ENCODE data around the gene MYO7B. TPM values are rescaled to one million over a fixed set of nuclear protein-coding genes. Genes with fewer than 3 reads are reported as not detected.

MYO7B gene
- total RNA-seq, 2 donors from 2014 or later, result not detected

DNA sequence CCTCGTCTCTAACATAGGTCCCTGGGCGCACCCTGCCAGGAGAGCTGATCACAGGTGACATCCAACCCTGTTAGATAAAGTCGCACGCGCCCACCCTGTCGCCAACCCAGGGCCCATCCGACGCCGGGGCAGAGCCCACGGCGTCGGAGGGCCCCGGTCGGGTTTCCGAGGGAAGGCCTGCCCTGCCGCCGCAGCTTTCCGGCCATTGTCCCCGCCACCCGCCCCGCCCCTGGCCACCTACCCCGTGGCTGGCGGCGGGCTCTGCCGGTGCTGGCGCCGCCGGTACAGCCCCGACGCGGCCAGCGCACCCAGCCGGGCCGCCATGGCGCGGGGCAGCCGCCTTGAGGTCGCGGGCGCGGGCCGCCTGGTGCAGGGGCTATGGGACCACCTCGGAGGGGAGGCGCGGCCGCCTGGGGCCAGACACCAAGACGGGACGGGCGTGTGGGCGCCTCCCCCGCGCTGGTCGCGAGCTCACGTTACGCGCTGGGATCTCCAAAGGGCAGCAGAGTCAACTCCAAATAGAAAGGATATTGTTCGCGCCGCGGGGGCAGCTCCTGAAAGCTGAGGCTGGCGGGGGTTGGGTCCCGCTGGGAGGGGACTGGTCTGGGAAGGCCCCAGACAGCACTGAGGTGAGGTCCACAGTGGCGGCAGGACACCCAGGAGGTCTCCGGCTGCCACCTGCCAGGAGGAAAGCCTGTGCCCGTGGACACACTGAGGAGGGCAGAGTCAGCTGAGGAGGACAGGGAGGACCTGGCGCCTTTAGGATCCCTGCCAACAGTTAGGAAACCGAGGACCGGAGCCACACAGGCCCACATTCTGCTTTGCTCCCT is 128.8 kb downstream of the MYO7B start:
- Mint-ChIP-seq H3K9me3 (no peaks in the 10 kb centered on the region), H3K4me1 (ENCODE audit: low read depth in 2 of 2) (peaks cover 0 to 2% of the 10 kb centered on the region in 2 donors), H3K4me3 (no peak overlapping the region), H3K27me3 (peaks cover 37 to 39% of the 10 kb centered on the region in 2 donors), H3K36me3 (no peaks in the 10 kb centered on the region), H3K27ac (no peak overlapping the region)
- peak; percentile 56 for DNase-seq (ENCODE audit: low spot score)
- no peak for ATAC-seq

DNA sequence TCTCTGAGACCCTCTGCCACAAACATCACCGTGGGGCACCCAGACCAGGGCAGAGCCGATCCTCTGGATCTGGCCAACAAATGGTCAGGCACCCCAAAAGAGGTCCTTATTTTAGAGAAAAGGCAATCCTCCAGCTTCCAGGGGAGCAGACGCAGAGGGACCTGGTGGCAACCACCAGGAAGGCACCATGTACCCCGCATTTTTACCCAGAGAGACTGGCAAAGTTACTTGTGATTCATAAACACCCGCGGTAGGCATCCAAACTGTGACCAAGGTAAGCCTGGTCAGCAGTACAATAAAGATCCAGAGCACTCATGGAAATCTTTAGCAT is 129.4 kb downstream of the MYO7B start:
- ATAC-seq, result no peak
- no peak overlapping the region for H3K27ac Mint-ChIP-seq
- H3K36me3 Mint-ChIP-seq, result no peaks in the 10 kb centered on the region
- no peaks in the 10 kb centered on the region for H3K9me3 Mint-ChIP-seq
- peaks cover 0 to 2% of the 10 kb centered on the region in 2 donors for H3K4me1 Mint-ChIP-seq (ENCODE audit: low read depth in 2 of 2)
- peaks cover 39% of the 10 kb centered on the region in 2 donors for H3K27me3 Mint-ChIP-seq
- H3K4me3 Mint-ChIP-seq, result no peak overlapping the region
- peak; percentile 50 for DNase-seq (ENCODE audit: low spot score)

DNA sequence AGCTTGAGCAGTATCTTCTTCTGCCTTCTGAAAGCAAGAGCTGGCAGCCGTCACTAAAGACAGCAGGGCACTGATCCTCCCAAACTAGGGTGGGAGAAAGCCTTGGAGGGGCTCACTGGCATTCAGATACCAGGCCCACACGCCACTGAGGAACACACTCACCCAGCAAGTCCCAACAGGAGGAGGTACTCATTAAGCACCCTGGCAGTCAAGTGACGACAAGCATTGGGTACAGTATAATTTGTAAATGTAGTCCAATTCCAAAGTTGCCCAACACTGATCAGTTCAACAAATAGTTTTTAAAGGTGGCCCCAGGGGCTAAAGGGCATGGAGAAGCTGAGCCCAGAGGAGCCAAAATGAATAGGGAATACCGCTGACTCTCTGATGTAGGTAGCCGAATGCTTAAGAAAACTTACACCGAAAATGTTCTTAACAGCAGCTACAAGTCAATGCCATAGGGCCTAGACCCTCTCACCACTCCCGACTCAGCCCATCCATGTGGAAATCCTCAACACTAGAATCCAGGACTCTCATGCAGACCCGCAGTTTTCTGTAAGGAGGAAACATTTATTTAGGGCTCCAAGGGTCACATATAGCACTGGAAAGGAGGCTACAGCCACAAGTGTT is 129.9 kb downstream of the MYO7B start:
- Mint-ChIP-seq H3K9me3 (no peaks in the 10 kb centered on the region), H3K27ac (no peak overlapping the region), H3K27me3 (peaks cover 39 to 44% of the 10 kb centered on the region in 2 donors), H3K4me3 (no peak overlapping the region), H3K36me3 (no peaks in the 10 kb centered on the region), H3K4me1 (ENCODE audit: low read depth in 2 of 2) (peaks cover 0 to 2% of the 10 kb centered on the region in 2 donors)
- DNase-seq (ENCODE audit: low spot score), result peak; percentile 34
- no peak for ATAC-seq

DNA sequence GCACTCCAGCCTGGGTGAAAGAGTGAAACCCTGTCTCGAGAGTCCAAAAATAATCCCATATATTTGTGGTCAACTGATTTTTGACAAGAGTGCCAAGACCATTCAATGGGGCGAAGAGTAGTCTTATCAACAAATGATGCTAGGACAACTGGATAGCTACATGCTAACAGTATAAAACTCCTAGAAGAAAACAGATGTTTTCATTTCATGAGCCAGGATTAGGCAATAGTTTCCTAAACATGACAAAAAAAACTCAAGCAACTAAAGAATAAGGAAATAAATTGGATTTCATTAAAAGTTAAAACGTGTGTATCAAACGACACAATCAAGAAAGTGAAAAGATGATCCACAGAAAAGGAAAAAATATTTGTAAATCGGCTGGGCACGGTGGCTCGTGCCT is 133.6 kb downstream of the MYO7B start:
- Mint-ChIP-seq H3K27me3 (peaks cover 38 to 53% of the 10 kb centered on the region in 2 donors), H3K4me1 (ENCODE audit: low read depth in 2 of 2) (no peaks in the 10 kb centered on the region), H3K27ac (no peak overlapping the region), H3K4me3 (no peak overlapping the region), H3K9me3 (no peaks in the 10 kb centered on the region), H3K36me3 (no peaks in the 10 kb centered on the region)
- DNase-seq (ENCODE audit: low spot score), result no peak
- ATAC-seq, result no peak

DNA sequence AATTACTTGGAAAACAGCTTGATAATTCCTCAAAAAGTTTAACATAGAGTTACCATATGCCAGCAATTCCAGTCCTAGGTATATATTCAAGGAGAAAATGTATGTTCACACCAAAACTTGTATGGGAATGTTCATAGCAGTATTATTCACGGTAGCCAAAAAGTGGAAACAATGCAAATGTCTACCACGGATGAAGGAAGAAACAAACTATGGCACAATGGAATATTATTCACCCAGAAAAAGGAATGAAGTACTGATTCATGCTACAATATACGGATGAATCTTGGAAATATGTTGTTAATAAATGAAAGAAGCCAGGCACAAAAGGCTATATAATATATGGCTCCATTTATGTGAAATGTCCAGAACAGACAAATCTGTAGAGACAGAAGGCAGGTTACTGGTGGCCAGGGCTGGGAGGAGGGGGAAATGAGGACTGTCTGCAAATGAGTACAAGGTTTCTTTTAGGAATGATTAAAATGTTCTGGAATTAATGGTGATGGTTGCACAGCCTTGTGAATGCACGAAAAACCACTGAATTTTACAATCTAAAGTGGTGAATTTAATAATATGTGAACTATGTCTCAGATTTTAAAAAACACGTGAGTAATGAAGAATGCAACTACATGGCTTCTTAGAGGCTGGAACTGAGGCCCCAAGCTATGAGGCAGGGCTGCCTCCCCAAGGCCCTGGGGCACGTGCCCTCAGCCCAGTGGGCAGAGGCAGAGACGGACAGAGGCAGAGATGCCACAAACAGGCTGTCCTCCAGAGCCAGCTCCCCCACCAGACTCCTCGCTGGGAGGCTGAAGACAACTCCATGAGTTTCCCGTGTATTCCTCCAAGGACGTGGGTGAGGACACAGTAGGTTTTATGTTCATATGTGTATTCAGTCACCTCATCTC is 134.8 kb downstream of the MYO7B start:
- no peak overlapping the region for H3K4me3 Mint-ChIP-seq
- peaks cover 40 to 53% of the 10 kb centered on the region in 2 donors for H3K27me3 Mint-ChIP-seq
- H3K27ac Mint-ChIP-seq, result no peak overlapping the region
- no peak for DNase-seq (ENCODE audit: low spot score)
- H3K4me1 Mint-ChIP-seq (ENCODE audit: low read depth in 2 of 2), result peaks cover 0 to 4% of the 10 kb centered on the region in 2 donors
- no peaks in the 10 kb centered on the region for H3K36me3 Mint-ChIP-seq
- no peak for ATAC-seq
- H3K9me3 Mint-ChIP-seq, result no peaks in the 10 kb centered on the region

DNA sequence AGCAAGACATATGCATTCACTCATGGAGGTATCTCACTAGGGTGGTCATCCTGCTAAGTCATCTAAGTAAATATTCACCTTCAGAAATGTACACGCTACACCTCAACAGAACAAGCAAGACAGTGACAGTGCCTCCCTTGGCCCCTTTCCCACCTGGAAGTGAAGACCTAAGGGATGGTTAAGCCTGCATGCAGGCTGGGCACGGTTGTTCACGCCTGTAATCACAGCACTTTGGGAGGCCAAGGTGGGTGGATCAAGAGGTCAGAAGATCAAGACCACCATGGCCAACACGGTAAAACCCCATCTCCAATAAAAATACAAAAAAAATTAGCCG is 135.4 kb downstream of the MYO7B start:
- H3K4me1 Mint-ChIP-seq (ENCODE audit: low read depth in 2 of 2), result peaks cover 0 to 6% of the 10 kb centered on the region in 2 donors
- no peaks in the 10 kb centered on the region for H3K36me3 Mint-ChIP-seq
- H3K27ac Mint-ChIP-seq, result no peak overlapping the region
- DNase-seq (ENCODE audit: low spot score), result no peak
- peaks cover 38 to 49% of the 10 kb centered on the region in 2 donors for H3K27me3 Mint-ChIP-seq
- H3K9me3 Mint-ChIP-seq, result no peaks in the 10 kb centered on the region
- H3K4me3 Mint-ChIP-seq, result no peak overlapping the region
- no peak for ATAC-seq

DNA sequence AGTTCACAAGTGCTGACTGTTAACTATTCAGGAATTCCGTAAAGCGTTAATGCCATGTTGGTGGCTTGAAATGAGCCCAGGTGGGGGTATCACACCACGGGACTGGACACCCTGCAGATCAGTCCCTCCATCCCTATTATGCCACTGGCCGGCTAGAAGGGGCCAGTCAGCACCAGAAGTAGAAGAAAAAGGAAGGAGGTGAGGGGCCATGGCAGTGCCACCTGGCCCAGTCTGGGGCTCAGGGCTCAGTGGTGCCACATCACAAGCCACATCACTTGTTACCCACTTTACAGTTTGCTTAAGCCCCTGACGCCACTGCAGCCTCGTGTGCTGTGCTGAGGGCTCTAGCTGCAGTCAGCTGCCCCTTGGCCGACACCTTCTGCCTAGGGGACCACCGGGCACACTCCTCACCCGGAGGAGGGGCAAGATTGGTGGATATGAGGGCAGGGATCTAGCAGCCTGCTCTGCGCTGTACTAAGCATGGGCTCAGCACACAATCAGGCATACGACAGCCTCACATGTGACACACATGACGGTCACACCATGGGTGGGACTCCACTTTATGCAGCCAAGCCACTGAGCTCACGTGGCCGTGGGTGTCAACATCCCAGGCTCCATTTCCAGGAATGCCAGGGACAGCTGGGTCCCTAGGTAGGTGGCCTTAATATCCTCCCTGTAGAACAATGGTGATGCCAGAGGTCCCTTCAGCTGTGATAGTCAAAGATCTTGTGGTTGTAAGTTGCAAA is 136.2 kb downstream of the MYO7B start:
- H3K4me1 Mint-ChIP-seq (ENCODE audit: low read depth in 2 of 2), result peaks cover 0 to 9% of the 10 kb centered on the region in 2 donors
- H3K36me3 Mint-ChIP-seq, result no peaks in the 10 kb centered on the region
- DNase-seq (ENCODE audit: low spot score), result no peak
- H3K9me3 Mint-ChIP-seq, result no peaks in the 10 kb centered on the region
- H3K27ac Mint-ChIP-seq, result no peak overlapping the region
- peaks cover 36 to 51% of the 10 kb centered on the region in 2 donors for H3K27me3 Mint-ChIP-seq
- ATAC-seq, result peak; percentile 24 to 44
- H3K4me3 Mint-ChIP-seq, result no peak overlapping the region

DNA sequence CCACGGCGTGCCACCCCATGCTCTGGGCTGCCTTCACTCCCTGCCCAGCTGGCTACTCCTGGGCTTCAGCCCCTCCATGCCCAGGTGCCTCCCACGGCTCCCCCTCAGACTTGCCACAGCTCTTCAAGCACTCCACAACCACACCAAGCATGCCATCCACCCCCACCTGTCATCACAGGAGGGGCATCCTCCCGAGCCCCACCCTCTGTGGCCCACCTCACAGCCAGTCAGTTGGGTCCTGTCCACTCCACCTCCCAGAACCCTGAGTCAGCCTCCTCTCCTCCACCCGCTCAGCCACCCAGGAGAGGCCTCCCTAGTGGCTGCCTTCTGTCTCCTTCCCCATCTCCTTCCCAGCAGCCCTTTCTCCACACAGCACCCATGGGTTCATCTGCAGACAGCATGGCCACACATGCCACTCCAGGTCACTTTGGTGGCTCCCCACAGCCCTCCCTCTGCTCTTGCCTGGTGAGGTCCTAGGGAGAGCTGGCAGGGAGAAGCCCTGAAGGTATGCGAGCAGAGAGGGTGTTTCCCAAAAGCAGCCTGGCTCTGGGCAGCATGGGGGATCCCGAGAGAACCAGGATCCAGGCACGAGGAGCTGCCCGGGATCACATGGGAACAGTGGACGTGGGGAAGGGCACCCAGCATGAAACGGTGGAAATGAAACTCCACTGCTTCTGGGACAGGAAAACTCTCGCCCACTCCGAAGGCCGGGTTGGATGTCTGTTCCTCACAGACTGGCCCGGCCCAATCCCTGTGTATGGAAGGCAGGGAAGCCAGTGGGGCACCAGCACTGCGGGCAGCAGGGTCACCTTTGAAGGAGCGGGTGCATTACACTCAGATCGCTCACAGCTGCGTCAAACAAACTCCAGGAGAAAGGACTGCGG is 137.1 kb downstream of the MYO7B start:
- H3K4me1 Mint-ChIP-seq (ENCODE audit: low read depth in 2 of 2), result peaks cover 0 to 9% of the 10 kb centered on the region in 2 donors

DNA sequence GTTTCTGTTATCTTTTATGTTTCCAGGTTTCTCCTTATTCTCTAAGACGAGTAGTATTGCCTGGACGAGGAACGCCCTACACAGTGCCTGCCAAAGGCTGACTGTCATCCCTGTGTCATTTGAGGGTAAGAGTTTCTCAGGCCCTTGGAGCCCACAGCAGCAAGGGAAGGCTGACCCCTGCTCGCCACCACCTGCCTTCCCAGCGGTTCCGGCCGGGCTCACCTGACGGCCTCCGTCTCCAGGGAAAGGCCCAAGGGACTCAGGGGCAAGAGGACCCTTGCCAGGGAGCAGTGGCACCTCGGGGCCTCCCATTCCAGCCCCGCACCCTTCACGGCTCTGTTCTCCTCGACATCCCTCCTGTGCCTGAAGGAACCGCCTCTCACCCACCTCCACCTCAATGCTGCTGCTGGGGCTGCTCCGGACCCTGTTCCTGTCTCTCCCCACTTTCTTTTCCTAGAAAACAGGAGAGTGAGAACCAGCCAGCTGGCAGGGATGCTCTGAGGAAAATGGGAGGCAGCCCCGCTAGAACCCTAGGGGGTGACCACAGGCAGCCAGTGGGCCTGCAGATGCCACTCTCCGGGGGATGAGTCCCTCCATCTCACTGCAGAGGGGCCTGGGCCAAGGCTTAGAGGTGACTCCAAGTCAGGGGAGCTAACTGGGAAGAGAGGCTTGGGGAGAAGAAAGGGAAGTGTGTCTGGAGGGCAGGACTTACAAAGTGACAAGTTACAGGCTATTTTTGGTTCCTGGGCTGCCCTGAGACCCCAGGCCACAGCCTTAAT is 138.0 kb downstream of the MYO7B start:
- H3K36me3 Mint-ChIP-seq, result no peaks in the 10 kb centered on the region
- peaks cover 0 to 9% of the 10 kb centered on the region in 2 donors for H3K4me1 Mint-ChIP-seq (ENCODE audit: low read depth in 2 of 2)
- H3K4me3 Mint-ChIP-seq, result peak overlapping the region; percentile 27
- DNase-seq (ENCODE audit: low spot score) (no peak), ATAC-seq (no peak)
- peaks cover 43 to 57% of the 10 kb centered on the region in 2 donors for H3K27me3 Mint-ChIP-seq
- no peak overlapping the region for H3K27ac Mint-ChIP-seq
- no peaks in the 10 kb centered on the region for H3K9me3 Mint-ChIP-seq

More for the DNA sequence above, 137.1 kb downstream of the MYO7B start:
- DNase-seq (ENCODE audit: low spot score), result no peak
- ATAC-seq, result peak; percentile 25 to 42
- Mint-ChIP-seq H3K4me3 (no peak overlapping the region), H3K36me3 (no peaks in the 10 kb centered on the region), H3K9me3 (no peaks in the 10 kb centered on the region), H3K27ac (no peak overlapping the region), H3K27me3 (peaks cover 36 to 51% of the 10 kb centered on the region in 2 donors)

DNA sequence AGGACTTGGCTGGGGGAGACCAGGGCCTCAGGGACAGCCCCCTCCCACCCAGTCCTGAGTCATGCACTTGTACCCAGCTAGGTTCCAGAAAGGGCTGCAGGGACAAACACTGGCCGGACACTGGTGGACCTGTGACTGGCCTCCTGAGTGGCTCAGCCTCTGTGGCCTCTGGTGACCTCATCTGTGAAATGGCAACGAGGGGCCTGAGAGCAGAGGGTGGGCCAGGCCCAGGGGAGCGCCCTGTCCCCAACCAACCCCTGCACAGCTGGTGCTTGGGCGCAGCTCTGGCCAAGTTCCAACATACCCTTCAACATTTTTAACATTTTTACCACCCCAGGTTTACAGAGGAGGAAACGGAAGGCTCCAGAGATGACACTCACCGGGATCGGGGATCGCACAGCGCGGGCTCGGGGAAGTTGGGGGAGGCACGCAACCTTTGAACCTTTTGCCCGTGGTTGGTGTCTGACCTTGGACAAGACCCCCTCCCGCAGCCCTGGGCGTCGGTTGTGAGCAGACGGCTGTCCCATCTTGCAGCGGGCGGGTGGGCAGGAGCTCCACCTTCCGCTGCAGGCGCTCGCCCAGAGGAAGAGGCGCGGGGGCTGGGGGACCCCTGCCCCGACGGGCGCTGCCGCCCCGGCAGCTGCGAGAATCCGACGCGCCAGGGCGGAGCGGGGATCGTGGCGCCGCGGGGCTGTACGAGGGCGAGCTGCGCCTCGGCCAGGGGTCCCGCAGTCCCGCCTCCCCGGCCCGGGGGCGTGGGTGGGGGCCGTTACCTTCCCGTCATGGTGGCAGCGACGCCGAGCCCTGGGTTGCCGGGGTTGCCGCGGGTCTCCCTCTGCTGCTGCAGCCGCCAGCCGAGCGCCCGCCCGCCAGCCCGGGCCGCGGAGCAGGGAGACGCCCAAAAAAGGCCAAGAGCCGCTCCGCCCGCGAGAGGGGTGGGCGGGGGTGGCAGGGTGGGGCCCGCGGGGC is 139.0 kb downstream of the MYO7B start:
- no peak overlapping the region for H3K27ac Mint-ChIP-seq
- H3K4me1 Mint-ChIP-seq (ENCODE audit: low read depth in 2 of 2), result peaks cover 0 to 9% of the 10 kb centered on the region in 2 donors
- no peak for ATAC-seq
- H3K36me3 Mint-ChIP-seq, result no peaks in the 10 kb centered on the region
- DNase-seq (ENCODE audit: low spot score), result peak; percentile 58
- H3K9me3 Mint-ChIP-seq, result no peaks in the 10 kb centered on the region
- peak overlapping the region; percentile 59 for H3K4me3 Mint-ChIP-seq
- peaks cover 44 to 61% of the 10 kb centered on the region in 2 donors for H3K27me3 Mint-ChIP-seq
